Testis (tissue), 2 donors: ENCODE data around the gene DOCK11.
"Not testable (repeated sequence)": the region's sequence is repeated elsewhere in the genome, so short reads cannot be mapped to it uniquely, and the experiment has no call there.

Experiments used
- CTCF ChIP-seq, 3 experiments: fragments of 450-650 bp in 2 of 3; fragments of 200-600 bp in 1 of 3; sonication (generic) in 1 of 3; IDR thresholded peaks; one replicate each; pipeline ENCODE4 v1.5.1; 2016 to 2019; ENCODE audit warnings: antibody characterized with exemption in 3 of 3, mild to moderate bottlenecking in 2 of 3, moderate library complexity in 1 of 3
- POLR2A ChIP-seq: fragments of 450-650 bp; IDR thresholded peaks from one replicate; pipeline ENCODE4 v1.6.1; 2017; ENCODE audit warnings: antibody characterized with exemption, mild to moderate bottlenecking, moderate library complexity

GRCh38 chrX:118715917-118716316, 220.3 kb downstream of the DOCK11 start:
- TF ChIP-seq POLR2A; CTCF (IDR thresholded peaks at IDR 0.05): not testable (repeated sequence)
